ENCODE data around the gene TRMT2B. TPM values are rescaled to one million over a fixed set of nuclear protein-coding genes. Genes with fewer than 3 reads are reported as not detected.

TRMT2B gene
- total RNA-seq, 2 donors from 2014 or later = 8.3 to 9.6 TPM

DNA sequence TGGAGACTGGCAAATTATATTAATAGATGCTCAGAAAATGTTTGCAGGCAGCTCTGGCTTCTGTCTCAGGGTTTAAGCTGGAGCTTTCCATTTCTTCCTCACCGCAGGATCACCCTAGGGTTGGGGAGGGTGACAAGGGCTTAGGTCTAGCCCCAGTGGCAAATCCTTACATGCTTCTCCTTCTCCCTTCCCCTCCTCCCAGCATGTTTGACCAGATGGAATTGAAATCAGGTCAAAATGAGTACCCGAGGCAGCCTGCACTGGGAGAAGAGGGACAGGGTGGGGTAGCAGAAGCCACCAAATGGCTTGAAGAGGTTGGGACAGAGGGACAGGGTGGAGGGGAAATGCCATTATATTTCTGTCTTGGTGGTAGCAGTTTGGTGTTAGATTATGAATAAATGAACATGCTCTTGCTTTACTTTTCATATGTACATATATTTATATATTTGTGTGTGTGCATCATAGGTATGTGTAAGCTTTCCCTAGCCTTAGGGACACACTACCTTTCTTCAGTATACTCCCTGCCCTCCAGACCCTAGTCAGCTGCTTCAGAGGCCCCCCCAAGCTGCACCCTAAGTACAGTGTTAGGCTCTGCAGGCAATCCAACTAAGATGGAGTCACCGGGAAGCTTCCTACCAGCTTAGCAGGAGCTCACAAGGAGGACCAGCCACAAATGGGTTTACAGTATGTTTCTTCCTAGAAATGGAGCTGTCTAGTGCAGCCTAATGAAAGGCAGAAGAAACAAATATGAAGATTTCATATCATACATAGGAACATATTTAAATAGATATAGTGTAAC, 28.6 kb upstream of the TRMT2B start:
- Histone ChIP-seq H3K4me1 (no peaks in the 10 kb centered on the region), H3K4me3 (no peak overlapping the region), H3K27me3 (no peaks in the 10 kb centered on the region), H3K9me3 (no peaks in the 10 kb centered on the region), H3K27ac (no peak overlapping the region), H3K36me3 (replicated peaks in 1 of 2; ENCODE audit: insufficient read depth in 1 of 2, low read depth in 2 of 2) (no peaks in the 10 kb centered on the region)
- 53 to 60% methylated on average over 2 to 3 of the region's 3 CpGs for WGBS, 2 donors
- TF ChIP-seq, protein P1, sequence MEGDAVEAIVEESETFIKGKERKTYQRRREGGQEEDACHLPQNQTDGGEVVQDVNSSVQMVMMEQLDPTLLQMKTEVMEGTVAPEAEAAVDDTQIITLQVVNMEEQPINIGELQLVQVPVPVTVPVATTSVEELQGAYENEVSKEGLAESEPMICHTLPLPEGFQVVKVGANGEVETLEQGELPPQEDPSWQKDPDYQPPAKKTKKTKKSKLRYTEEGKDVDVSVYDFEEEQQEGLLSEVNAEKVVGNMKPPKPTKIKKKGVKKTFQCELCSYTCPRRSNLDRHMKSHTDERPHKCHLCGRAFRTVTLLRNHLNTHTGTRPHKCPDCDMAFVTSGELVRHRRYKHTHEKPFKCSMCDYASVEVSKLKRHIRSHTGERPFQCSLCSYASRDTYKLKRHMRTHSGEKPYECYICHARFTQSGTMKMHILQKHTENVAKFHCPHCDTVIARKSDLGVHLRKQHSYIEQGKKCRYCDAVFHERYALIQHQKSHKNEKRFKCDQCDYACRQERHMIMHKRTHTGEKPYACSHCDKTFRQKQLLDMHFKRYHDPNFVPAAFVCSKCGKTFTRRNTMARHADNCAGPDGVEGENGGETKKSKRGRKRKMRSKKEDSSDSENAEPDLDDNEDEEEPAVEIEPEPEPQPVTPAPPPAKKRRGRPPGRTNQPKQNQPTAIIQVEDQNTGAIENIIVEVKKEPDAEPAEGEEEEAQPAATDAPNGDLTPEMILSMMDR (IDR thresholded peaks at IDR 0.05) = no peak
- TF ChIP-seq POLR2A (IDR thresholded peaks at IDR 0.05) = no peak
- intact Hi-C loops (cut with DNase I) = no loop called here
- ATAC-seq (no peak), DNase-seq (no peak)

DNA sequence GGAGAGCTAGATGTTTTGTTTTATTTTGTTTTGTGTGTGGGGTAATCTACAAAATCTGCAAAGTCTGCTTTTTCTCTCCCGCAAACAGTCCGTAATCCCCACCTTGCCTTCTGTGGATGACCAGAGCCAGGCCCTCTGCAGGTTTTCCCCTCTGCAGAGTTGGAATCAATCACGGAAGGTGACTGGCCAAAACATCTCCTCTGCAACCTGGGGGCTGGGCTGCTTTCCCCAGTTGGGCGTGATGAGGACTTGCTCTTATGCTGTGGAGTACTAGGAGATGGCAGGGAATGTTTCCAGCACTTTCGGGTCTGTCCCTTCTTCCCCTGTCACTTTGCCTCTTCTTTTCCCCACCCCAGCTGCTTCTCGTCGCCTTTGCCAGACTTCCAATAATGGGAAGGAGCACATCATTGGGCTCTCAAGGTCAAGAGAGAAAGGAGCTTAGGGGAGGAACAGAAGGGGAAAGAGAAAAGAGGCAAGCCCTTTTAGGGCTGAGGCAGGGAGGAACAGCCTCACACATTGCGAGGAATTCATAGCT, 27.9 kb upstream of the TRMT2B start:
- Histone ChIP-seq H3K4me3 (no peak overlapping the region), H3K9me3 (no peaks in the 10 kb centered on the region), H3K36me3 (replicated peaks in 1 of 2; ENCODE audit: insufficient read depth in 1 of 2, low read depth in 2 of 2) (no peaks in the 10 kb centered on the region), H3K27me3 (no peaks in the 10 kb centered on the region), H3K4me1 (no peaks in the 10 kb centered on the region), H3K27ac (no peak overlapping the region)
- intact Hi-C loops (cut with DNase I) = no loop called here
- ATAC-seq (no peak), DNase-seq (no peak)
- TF ChIP-seq POLR2A (IDR thresholded peaks at IDR 0.05) = no peak
- TF ChIP-seq, protein P1 (IDR thresholded peaks at IDR 0.05) = no peak
- WGBS, 2 donors = 43 to 45% methylated on average over 7 to 8 of the region's 8 CpGs

DNA sequence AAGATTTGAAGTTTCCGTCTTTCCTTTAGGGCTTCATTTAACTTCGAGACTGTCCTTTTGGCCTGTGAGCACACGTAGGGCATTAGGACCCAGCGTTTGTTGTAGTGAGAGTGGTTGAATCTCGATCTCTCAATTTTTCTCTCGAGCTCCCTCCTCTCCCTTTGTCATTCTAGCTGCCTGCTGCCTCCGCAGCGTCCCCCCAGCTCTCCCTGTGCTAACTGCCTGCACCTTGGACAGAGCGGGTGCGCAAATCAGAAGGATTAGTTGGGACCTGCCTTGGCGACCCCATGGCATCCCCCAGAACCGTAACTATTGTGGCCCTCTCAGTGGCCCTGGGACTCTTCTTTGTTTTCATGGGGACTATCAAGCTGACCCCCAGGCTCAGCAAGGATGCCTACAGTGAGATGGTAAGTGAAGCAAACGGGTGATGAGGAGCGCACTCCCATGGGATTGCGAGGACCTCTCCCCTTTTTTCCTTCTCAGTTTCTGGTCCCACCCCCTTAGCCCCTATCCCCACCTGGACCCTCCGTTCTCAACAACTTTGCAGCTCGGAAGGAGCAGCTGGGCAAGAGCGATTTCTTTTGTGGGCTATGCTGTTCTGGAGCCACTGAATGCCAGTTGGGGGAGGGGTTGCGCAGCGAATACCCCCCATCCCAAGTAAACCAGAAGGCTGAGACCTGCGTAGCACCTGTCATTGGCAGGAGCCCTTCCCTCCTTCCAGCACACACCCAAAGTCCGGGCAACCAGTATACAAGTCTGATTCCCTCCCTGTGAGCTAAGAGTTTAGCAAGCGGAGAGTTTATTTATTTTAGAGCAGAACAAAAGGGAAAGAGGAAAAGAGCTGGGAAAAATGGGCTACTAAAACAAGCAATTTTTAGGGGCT, 27.0 kb upstream of the TRMT2B start, which contains the start of gene TMEM35A:
Gene TMEM35A, plus strand, starts transcription at position 164 of the 883 bp plus-strand sequence. Its CDS starts 124 bp downstream, at position 288.
- H3K9me3 ChIP-seq = no peaks in the 10 kb centered on the region
- ATAC-seq (no peak), DNase-seq (no peak)
- intact Hi-C loops (cut with DNase I) = no loop called here
- H3K27me3 ChIP-seq = no peaks in the 10 kb centered on the region
- H3K36me3 ChIP-seq (replicated peaks in 1 of 2; ENCODE audit: insufficient read depth in 1 of 2, low read depth in 2 of 2) = no peaks in the 10 kb centered on the region
- 1 to 5% methylated on average over 10 to 21 of the region's 23 CpGs for WGBS, 2 donors
- no peaks in the 10 kb centered on the region for H3K4me1 ChIP-seq
- H3K27ac ChIP-seq = no peak within 1 kb of the TSS
- no peak within 1 kb of the TSS for H3K4me3 ChIP-seq
- TF ChIP-seq, protein P1 (IDR thresholded peaks at IDR 0.05) = no peak
- no peak for TF ChIP-seq POLR2A (IDR thresholded peaks at IDR 0.05)

DNA sequence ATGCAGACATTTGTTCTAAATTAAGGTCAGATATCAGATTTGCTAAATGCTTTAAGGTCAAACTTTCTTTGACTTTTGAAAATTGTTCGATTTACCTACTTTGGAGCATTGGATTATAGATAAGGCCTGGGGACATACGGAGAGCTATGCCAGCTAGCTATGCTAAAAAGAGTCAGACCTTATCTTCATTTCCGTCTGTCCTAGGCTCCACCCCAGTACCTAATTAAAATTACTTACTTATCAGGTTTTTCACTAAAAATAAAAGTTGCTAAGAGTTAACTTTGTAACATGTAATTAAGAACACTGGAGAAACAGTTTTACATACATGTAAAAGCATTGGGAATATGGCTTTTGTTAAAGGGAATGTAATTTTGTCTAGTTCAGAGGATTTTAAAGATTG, 19.7 kb upstream of the TRMT2B start:
- H3K27me3 ChIP-seq = no peaks in the 10 kb centered on the region
- ATAC-seq (no peak), DNase-seq (no peak)
- no peak for TF ChIP-seq POLR2A (IDR thresholded peaks at IDR 0.05)
- TF ChIP-seq, protein P1 (IDR thresholded peaks at IDR 0.05) = no peak
- intact Hi-C loops (cut with DNase I) = no loop called here
- no peaks in the 10 kb centered on the region for H3K9me3 ChIP-seq
- no peak overlapping the region for H3K27ac ChIP-seq
- H3K4me3 ChIP-seq = no peak overlapping the region
- no peaks in the 10 kb centered on the region for H3K36me3 ChIP-seq (replicated peaks in 1 of 2; ENCODE audit: insufficient read depth in 1 of 2, low read depth in 2 of 2)
- WGBS, 2 donors = 28 to 32% methylated on average over 3 of the region's 3 CpGs
- no peaks in the 10 kb centered on the region for H3K4me1 ChIP-seq
